GM12878 (cell line): Measurements from ENCODE around the gene TNFAIP8L2. TPM values are rescaled to one million over a fixed set of nuclear protein-coding genes. Genes with fewer than 3 reads are reported as not detected.

Experiments used
- ATAC-seq: fragments of 200-7000 bp; cut with Tn5 transposase; 3 replicates; pipeline ENCODE4 v1.9.1; 2020; ENCODE audit warnings: mild to moderate bottlenecking, moderate library complexity
- BruUV-seq: library from RNA; stranded (reverse); fragments of 400-500 nt; replicated peaks from 2 replicates; lab custom pipeline; 2021; lab: Mats Ljungman, UMichigan
- CTCF ChIA-PET: fragments of 300-600 bp; sonication (Branson Sonifier 250); formaldehyde crosslinking; extraction: SDS; loops from one replicate; lab custom pipeline; 2021; ENCODE audit warnings: inconsistent platforms; lab: Yijun Ruan, JAX
- POLR2A ChIA-PET: fragments of 350-600 bp; formaldehyde crosslinking; extraction: SDS; loops from one replicate; lab custom pipeline; 2021; ENCODE audit warnings: inconsistent platforms; lab: Charles Lee
- RAD21 ChIA-PET: fragments of 300-600 bp; sonication (Branson Sonifier 250); formaldehyde crosslinking; loops from one replicate; lab custom pipeline; 2023; ENCODE audit warnings: antibody characterized with exemption; ENCODE audit not compliant: unreplicated experiment; lab: Charles Lee
- SMC1A ChIA-PET: fragments of 300-600 bp; sonication (Branson Sonifier 250); formaldehyde crosslinking; loops from one replicate; lab custom pipeline; 2023; ENCODE audit not compliant: unreplicated experiment, uncharacterized antibody; lab: Charles Lee
- DNase-seq: peaks from one replicate; pipeline ENCODE4 v3.0.0-alpha.2; 2011; ENCODE audit warnings: low read depth, low spot score
- FAIRE-seq: peaks from 3 replicates; lab custom pipeline; 2011; peaks lifted over from hg19 to GRCh38; lab: Jason Lieb, UNC
- H2AFZ ChIP-seq: 2 replicates; pipeline ENCODE4 v1.6.0; 2011; ENCODE audit warnings: low read depth, low read length, control low read depth; ENCODE audit not compliant: control insufficient read depth
- H3K27ac ChIP-seq: 2 replicates; pipeline ENCODE4 v1.5.1; 2011; ENCODE audit warnings: control low read depth; ENCODE audit not compliant: control insufficient read depth, insufficient read depth
- H3K27me3 ChIP-seq, 2 experiments: replicated peaks in 1 of 2; 2 replicates each; pipeline versions ENCODE4 v1.6.0 to v1.6.1; 2011; ENCODE audit warnings: low read length in 1 of 2; ENCODE audit not compliant: control insufficient read depth in 2 of 2, insufficient read depth in 2 of 2
- H3K36me3 ChIP-seq, 2 experiments: 2 replicates each; pipeline ENCODE4 v1.5.1; 2011; ENCODE audit warnings: low read length in 1 of 2; ENCODE audit not compliant: control insufficient read depth in 2 of 2, insufficient read depth in 2 of 2
- H3K4me1 ChIP-seq: 2 replicates; pipeline ENCODE4 v1.6.1; 2011; ENCODE audit warnings: mild to moderate bottlenecking, low read length, moderate library complexity, mixed read lengths; ENCODE audit not compliant: control insufficient read depth, insufficient read depth
- H3K4me2 ChIP-seq: 2 replicates; pipeline ENCODE4 v1.6.0; 2011; ENCODE audit warnings: control low read depth; ENCODE audit not compliant: control insufficient read depth, insufficient read depth
- H3K4me3 ChIP-seq: fragments of 200-600 bp; sonication (generic); 2 replicates; pipeline ENCODE4 v1.5.1; 2016
- H3K79me2 ChIP-seq: 2 replicates; pipeline ENCODE4 v1.6.0; 2011; ENCODE audit warnings: low read length; ENCODE audit not compliant: control insufficient read depth, insufficient read depth
- H3K9ac ChIP-seq: 2 replicates; pipeline ENCODE4 v1.8.0; 2011; ENCODE audit warnings: low read length, control low read depth, mixed read lengths; ENCODE audit not compliant: control insufficient read depth, insufficient read depth
- H3K9me3 ChIP-seq: replicated peaks from 3 replicates; pipeline ENCODE4 v1.5.1; 2011; ENCODE audit warnings: mild to moderate bottlenecking, low read length; ENCODE audit not compliant: control insufficient read depth, insufficient read depth
- H4K20me1 ChIP-seq: 2 replicates; pipeline ENCODE4 v1.6.0; 2011; ENCODE audit not compliant: control insufficient read depth, insufficient read depth
- BCL11A ChIP-seq: IDR thresholded peaks from 2 replicates; pipeline ENCODE4 v1.6.1; 2011; ENCODE audit warnings: low read depth, low read length
- EGR1 ChIP-seq, 2 experiments: IDR thresholded peaks; 1 replicate in 1 of 2; 2 replicates in 1 of 2; pipeline ENCODE4 v1.6.1; 2011 to 2012; ENCODE audit warnings: low read depth in 2 of 2, low read length in 2 of 2, borderline replicate concordance in 1 of 2, mild to moderate bottlenecking in 1 of 2, moderate library complexity in 1 of 2
- GABPA ChIP-seq: IDR thresholded peaks from 2 replicates; pipeline ENCODE4 v1.6.1; 2014; ENCODE audit warnings: antibody characterized with exemption, low read depth, mild to moderate bottlenecking, inconsistent platforms
- HCFC1 ChIP-seq: fragments of 150-350 bp; IDR thresholded peaks from 2 replicates; pipeline ENCODE4 v1.6.1; 2014; ENCODE audit warnings: low read length
- MYC ChIP-seq: IDR thresholded peaks from 2 replicates; pipeline ENCODE4 v1.6.1; 2011; ENCODE audit warnings: mild to moderate bottlenecking, low read length, moderate library complexity, inconsistent platforms; ENCODE audit not compliant: insufficient read depth, insufficient replicate concordance, insufficient read length, severe bottlenecking
- SPI1 ChIP-seq: IDR thresholded peaks from 2 replicates; pipeline ENCODE4 v1.6.1; 2011; ENCODE audit warnings: low read depth, mild to moderate bottlenecking, low read length, moderate library complexity, borderline replicate concordance; ENCODE audit not compliant: insufficient read depth
- USF1 ChIP-seq: IDR thresholded peaks from 2 replicates; pipeline ENCODE4 v1.6.1; 2011; ENCODE audit warnings: borderline replicate concordance, low read depth, mild to moderate bottlenecking, moderate library complexity, mixed read lengths, low read length; ENCODE audit not compliant: insufficient read depth; ENCODE audit errors: extremely low read length
- WRNIP1 ChIP-seq: IDR thresholded peaks from 2 replicates; pipeline ENCODE4 v1.6.1; 2011; ENCODE audit warnings: low read depth, low read length, improper control_type of control experiment, borderline replicate concordance
- ZNF622 ChIP-seq: fragments of 450-650 bp; IDR thresholded peaks from 2 replicates; pipeline ENCODE4 v1.6.1; 2017; ENCODE audit warnings: mild to moderate bottlenecking, inconsistent platforms
- WGBS: methylation state at CpG from one replicate; pipeline ENCODE4 v1.1.6; 2016; ENCODE audit warnings: low lambda C conversion rate; ENCODE audit not compliant: insufficient replicate concordance, insufficient coverage; ENCODE audit errors: missing lambda C conversion rate; 5-methylcytosine and 5-hydroxymethylcytosine counted together
- in situ Hi-C: fragments of 300-500 bp; cut with MboI; formaldehyde crosslinking; loops from 9 replicates; pipeline ENCODE4 v1.14.3; 2018; ENCODE audit warnings: mixed read lengths
- intact Hi-C: fragments of 100-400 bp; cut with micrococcal nuclease; formaldehyde crosslinking; loops from one replicate; pipeline ENCODE4 v1.14.2; 2022; ENCODE audit not compliant: unreplicated experiment
- polyA plus RNA-seq, 11 experiments: library from polyadenylated mRNA; depleted of rRNA in 4 of 11; unstranded in 6 of 11; stranded (reverse) in 5 of 11; fragments of >200 nt; fragmentation: Nextera tagmentation in 4 of 11; fragmentation: Illumina TruSeq in 1 of 11; extraction: Ambion mirVana in 4 of 11; extraction: Trizol in 1 of 11; gene quantifications; 1 replicate in 1 of 11; 2 replicates in 10 of 11; pipeline versions ENCODE4 v1.2.1 to v1.2.3, GENCODE V29; 2011 to 2016; ENCODE audit warnings: inconsistent platforms in 2 of 11, missing spikeins in 2 of 11, low read depth in 1 of 11
- total RNA-seq, 4 experiments: library from RNA; depleted of rRNA in 3 of 4; stranded (reverse); fragments of >200 nt in 3 of 4; fragmentation: Illumina TruSeq in 1 of 4; extraction: Trizol in 1 of 4; gene quantifications; 2 replicates each; pipeline versions ENCODE4 v1.2.1 to v1.2.3, GENCODE V29; 2013 to 2021

The TNFAIP8L2 gene
- total and polyA plus RNA-seq, 10 of the 15 experiments (the other 5 are each of a cell fraction or from before 2014, with no cell fraction given) = 5.4 to 26.3 (median 14.2) TPM

- no peak for TF ChIP-seq USF1
- TF ChIP-seq WRNIP1 = no peak
Observed at GRCh38 chr1:151171190-151171589, 14.7 kb downstream of the TNFAIP8L2 start (continued).

GRCh38 chr1:151175041-151175741, 18.7 kb downstream of the TNFAIP8L2 start:
- Histone ChIP-seq H3K27ac (no peak overlapping the region), H4K20me1 (no peaks in the 10 kb centered on the region; the same call in 1 of the 2 replicates), H3K36me3 (peaks cover 11% of the 10 kb centered on the region in 2 experiments; a peak in 3 of 4 replicates), H3K79me2 (no peaks in the 10 kb centered on the region), H3K4me3 (no peak overlapping the region), H3K4me2 (no peak overlapping the region), H3K27me3 (no peaks in the 10 kb centered on the region), H3K9ac (no peak overlapping the region), H3K4me1 (no peaks in the 10 kb centered on the region), H3K9me3 (no peaks in the 10 kb centered on the region), H2AFZ (no peak overlapping the region)
- in situ Hi-C loops = no loop called here
- BruUV-seq = TSS peak; percentile 29
- FAIRE-seq = no peak
- ChIA-PET SMC1A (interaction anchor here (1.2 kb wide), 1 partner anchor 12 kb away, joined by 3 read pairs; no protein-coding TSS in a partner anchor), RAD21 (interaction anchor here (1.0 to 1.1 kb wide), 2 partner anchors 15 to 18 kb away, joined by 3 read pairs; partner anchors contain the start of genes TNFAIP8L2 and VPS72), CTCF (interaction anchor here (0.9 to 2.7 kb wide), 5 partner anchors 13 to 104 kb away, joined by 3 to 11 read pairs (median 3); partner anchors contain the start of genes GABPB2, TNFAIP8L2 and VPS72), POLR2A (interaction anchor here (0.5 to 0.6 kb wide), 2 partner anchors 148 to 165 kb away, joined by 3 to 4 read pairs; no protein-coding TSS in a partner anchor)
- no peak for ATAC-seq
- intact Hi-C loops = no loop called here
- no peak for TF ChIP-seq USF1
- no peak for TF ChIP-seq GABPA
- TF ChIP-seq EGR1 (IDR thresholded peaks at IDR 0.05; ENCODE audit: borderline replicate concordance in 1 of 2, low read depth in 2 of 2, low read length in 2 of 2) = no peak
- no peak for TF ChIP-seq HCFC1
- TF ChIP-seq SPI1 = peak; percentile 13; the same call in 1 of the 2 replicates
- no peak for TF ChIP-seq ZNF622
- no peak for TF ChIP-seq MYC
- TF ChIP-seq BCL11A = no peak
- 77% methylated on average over 6 of the region's 6 CpGs for WGBS
- no peak for DNase-seq
